Activated CD4-positive, alpha-beta T cell treated with anti-CD3 and anti-CD28 coated beads for 48 hours (primary cell): ENCODE data around the gene CDK11A.
"Not testable (repeated sequence)": the region's sequence is repeated elsewhere in the genome, so short reads cannot be mapped to it uniquely, and the experiment has no call there.

Source experiments
- DNase-seq: peaks from one replicate; pipeline ENCODE4 v3.0.0-alpha.2; 2020

The CDK11A gene

DNA sequence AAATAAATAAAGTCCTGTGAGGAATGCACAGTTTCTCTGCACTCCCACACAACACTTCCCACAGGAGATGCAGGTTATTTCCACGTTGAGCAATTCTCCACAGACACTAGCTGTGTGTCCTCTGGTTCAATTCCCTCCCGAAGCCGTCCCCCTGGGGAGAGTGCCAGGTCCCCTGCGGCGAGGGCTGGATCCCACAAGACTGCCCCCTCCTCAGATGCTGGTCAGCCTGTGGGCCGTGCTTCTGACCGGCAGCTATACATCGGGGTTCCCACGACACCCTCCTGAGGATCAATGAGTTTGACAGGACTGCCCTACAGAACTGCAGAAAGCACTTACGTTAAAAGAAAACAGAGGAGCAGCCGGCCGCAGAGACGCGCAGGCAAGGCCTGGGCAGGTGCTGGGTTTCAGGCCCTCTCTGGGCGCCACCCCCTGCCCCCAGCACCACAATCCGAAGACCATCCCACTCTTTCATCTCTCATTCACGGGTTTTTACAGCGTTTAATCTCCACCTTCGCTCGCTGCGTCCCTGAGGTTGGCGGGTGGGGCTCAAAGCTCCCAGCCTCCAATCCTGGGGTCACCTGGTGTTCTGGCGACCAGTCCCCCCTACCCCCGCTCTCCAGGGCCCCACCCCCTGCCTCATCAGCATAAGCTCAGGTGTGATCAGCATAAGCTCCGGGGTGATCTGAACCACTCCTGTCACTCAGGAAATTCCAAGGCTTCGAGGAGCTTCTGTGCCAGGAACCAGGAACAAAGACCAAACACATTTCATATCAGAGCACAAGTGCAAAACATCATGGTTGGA, 40.9 kb downstream of the CDK11A start:
- DNase-seq = no peak

DNA sequence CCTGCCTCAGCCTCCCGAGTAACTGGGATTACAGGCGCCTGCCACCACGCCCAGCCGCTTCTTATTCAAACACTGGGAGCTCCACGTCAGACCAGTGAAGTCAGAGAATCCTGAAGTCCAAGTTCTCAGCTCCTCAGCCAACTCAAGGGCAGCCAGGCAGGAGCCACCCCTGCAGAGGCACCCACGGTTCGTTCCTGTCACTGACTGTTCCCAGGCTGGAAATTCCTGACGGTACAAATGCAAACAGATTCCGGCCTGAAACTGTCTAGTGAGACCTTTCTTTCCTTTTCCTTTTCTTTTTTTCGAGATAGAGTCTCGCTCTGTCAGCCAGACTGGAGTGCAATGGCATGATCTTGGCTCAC, 43.3 kb downstream of the CDK11A start:
- no peak for DNase-seq

- DNase-seq = no peak
Observed at GRCh38 chr1:1680031-1680911, 43.9 kb downstream of the CDK11A start.

GRCh38 chr1:1678581-1679380, 45.4 kb downstream of the CDK11A start:
- DNase-seq = peak; percentile 81

DNA sequence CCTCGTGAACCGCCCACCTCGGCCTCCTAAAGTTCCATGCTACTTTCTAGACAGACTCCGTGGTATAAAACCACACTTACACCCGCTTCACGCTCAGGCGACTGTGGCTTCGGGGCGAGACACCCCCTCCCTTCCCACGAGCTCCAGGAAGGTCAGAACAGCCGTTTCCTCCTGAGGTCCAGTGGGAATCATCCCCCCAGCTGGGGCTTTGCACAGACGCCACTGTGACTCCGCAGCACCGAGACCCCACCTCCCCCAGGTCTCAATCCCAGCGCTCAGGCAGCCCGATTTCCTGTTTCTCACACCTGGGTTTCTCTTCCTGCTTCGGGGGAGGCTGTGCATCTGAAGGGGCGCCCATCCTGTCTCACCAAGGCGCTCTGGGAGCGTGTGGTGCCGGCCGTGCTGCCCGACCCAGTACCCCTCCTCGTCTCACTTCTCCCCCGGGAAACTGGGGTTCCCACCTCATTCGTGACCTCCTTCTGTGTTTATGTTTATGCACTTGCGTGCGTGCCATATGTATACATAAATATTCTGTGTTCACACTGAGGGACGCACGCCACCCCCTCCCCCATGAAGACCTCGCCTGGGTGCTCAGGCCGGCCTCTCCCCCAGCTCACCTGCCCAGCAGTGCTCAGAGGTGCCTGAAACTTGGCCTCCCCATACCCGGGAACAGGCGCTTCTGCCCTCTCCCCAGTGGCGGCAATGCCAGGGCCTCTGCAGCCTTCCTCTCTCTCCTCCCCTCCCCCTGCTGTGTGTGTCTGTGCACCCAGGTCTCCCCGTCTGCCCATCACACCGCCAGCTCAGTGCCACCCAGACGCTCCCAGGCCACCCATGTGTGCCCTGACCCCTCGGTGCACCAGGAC, 46.2 kb downstream of the CDK11A start:
- DNase-seq = peak; percentile 56

GRCh38 chr1:1676087-1676486, 48.1 kb downstream of the CDK11A start:
- not testable (repeated sequence) for DNase-seq

- DNase-seq = not testable (repeated sequence)
Observed at GRCh38 chr1:1675218-1675617, 48.9 kb downstream of the CDK11A start.

GRCh38 chr1:1674806-1675205, 49.4 kb downstream of the CDK11A start:
- not testable (repeated sequence) for DNase-seq

- no peak for DNase-seq
Observed at GRCh38 chr1:1672181-1672965, 51.8 kb downstream of the CDK11A start.

- DNase-seq = no peak
Observed at GRCh38 chr1:1671365-1672119, 52.6 kb downstream of the CDK11A start.

- DNase-seq = no peak
Observed at GRCh38 chr1:1670866-1671265, 53.3 kb downstream of the CDK11A start.

DNA sequence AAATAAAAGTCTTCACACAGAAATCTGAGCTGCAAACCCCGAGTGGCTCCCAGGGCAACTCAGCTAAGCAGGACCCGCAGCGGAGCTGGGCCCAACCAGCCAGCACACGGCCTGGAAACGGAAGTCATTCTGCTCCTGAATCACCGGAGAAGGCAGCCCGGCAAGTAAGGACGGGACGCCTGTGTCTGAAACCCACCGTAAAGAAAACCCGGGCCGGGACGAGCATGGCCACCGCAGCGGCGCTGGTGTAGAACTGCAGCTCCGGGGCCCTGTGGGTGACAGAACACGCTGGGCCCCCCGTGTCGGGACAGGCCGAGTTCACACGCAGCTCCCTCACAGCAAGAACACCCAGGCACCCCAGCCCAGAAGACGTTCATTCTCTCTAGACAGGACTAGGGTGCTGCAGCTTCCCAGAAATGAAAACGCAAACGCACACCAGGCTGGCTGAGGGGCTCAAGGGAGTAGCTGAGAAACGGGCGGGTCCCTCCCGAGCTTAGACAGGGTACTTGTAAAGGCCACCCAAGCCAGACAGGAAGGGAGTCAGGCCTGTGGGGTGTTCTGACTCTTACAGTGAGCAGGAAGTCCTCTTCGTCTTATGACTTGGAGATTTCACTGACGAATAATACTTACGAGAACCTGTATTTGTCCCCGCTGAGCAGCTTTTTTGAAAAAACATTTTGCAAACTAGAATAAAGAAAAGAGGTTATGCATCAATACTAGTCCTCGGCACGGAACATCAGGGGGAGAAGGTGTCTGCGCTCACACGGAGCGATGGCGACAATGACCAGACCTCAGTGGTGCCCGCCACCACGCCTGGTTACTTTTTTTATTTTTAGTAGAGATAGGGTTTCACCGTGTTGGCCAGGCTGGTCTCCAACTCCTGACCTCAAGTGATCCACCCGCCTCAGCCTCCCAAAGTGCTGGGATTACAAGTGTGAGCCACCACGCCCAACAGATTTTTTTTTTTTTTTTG, 54.4 kb downstream of the CDK11A start:
- no peak for DNase-seq

DNA sequence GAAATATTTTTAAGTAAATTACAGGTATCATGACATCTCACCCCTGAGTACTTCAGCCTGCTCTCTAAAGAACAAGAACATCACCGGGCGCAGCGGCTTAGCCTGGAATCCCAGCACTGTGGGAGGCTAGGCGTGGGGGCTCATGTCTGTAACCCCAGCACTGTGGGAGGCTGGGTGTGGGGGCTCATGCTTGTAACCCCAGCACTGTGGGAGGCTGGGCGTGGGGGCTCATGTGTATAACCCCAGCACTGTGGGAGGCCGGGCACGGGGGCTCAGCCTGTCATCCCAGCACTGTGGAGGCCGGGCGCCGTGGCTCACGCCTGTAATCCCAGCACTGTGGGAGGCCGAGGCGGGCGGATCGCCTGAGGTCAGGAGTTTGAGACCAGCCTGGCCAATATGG, 57.6 kb downstream of the CDK11A start:
- no peak for DNase-seq

- DNase-seq = peak; percentile 59
Observed at GRCh38 chr1:1665815-1666251, 58.3 kb downstream of the CDK11A start.

DNA sequence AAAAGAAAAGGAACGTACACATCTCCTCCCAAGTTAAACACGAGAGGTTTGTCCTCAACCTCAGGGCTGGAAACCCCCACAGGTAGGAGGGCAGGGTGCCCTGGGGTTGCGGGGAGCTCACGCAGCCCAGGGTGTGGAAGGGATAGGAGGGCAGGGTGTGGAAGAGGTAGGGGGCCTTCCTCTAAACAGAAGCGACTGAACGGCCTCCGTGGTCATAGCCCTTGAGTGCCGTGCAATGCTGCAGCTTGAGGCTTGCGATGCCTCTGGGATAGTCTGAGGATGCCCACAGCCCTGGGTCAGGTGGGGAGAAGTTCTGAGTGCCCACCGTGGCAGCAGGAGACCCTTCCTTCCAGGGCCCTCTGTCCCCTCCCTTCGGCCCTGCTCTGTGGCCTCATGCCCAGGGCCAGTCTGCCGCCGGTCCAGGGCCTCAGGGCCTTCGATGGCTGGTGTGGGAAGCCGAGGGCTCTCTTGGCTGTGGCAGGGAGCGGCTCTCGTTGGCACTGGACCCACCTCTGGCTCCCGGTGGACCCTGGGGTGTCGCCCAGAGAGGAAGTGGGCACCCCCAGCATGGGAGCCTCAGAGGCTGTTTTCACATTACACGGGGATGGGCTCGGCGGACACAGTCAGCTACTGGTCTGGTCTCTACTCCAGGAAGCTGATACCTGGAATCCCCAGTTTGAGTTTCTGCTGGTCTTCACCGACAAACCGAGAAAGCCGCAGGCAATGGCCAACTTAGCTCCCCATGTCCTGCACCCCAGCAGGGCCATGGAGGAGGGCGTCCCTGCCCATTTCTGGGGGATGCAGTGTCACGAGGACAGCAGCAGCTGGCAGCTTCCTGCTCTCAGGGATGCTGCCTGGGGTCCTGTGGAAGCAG, 59.0 kb downstream of the CDK11A start:
- DNase-seq = no peak

- DNase-seq = not testable (repeated sequence)
Observed at GRCh38 chr1:1664318-1664717, 59.8 kb downstream of the CDK11A start.

GRCh38 chr1:1662830-1663560, 61.2 kb downstream of the CDK11A start:
- DNase-seq = not testable (repeated sequence)
